HCT116 (cell line): ENCODE measurements around the gene ZBTB5. TPM values are rescaled to one million over a fixed set of nuclear protein-coding genes. Genes with fewer than 3 reads are reported as not detected.
"Not testable (repeated sequence)": the region's sequence is repeated elsewhere in the genome, so short reads cannot be mapped to it uniquely, and the experiment has no call there.

Experiments
- ATAC-seq: fragments of 200-7000 bp; cut with Tn5 transposase; 2 replicates; pipeline ENCODE4 v1.9.1; 2020; ENCODE audit warnings: mild to moderate bottlenecking, moderate library complexity
- BruUV-seq: library from RNA; stranded (reverse); fragments of 400-500 nt; replicated peaks from 2 replicates; lab custom pipeline; 2021; lab: Mats Ljungman, UMichigan
- CTCF ChIA-PET: fragments of 300-600 bp; sonication (Branson Sonifier 250); formaldehyde crosslinking; loops from one replicate; lab custom pipeline; 2021; ENCODE audit warnings: antibody characterized with exemption; lab: Charles Lee
- POLR2A ChIA-PET: fragments of 300-600, 350-600 bp; sonication (Branson Sonifier 250); formaldehyde crosslinking; loops from one replicate; lab custom pipeline; 2021; ENCODE audit warnings: antibody characterized with exemption; lab: Charles Lee
- RAD21 ChIA-PET, 2 experiments: fragments of 300-600 bp; sonication (Branson Sonifier 250); formaldehyde crosslinking; loops; one replicate each; lab custom pipeline; 2023; ENCODE audit warnings: low total read pairs in 2 of 2; ENCODE audit not compliant: uncharacterized antibody in 2 of 2, unreplicated experiment in 2 of 2, low non-redundant PET in 1 of 2; lab: Charles Lee
- DNase-seq: peaks from one replicate; pipeline ENCODE4 v3.0.0-alpha.2; 2010; ENCODE audit warnings: low read depth, low spot score
- H2AFZ ChIP-seq: fragments of 200-600 bp; shearing (Covaris generic), sonication (generic); 2 replicates; pipeline ENCODE4 v1.6.1; 2017; ENCODE audit warnings: low read depth, mixed run types, mixed read lengths, antibody characterized with exemption, low read length; ENCODE audit not compliant: poor library complexity, severe bottlenecking
- H3K27ac ChIP-seq: 2 replicates; pipeline ENCODE4 v1.5.1; 2012; ENCODE audit warnings: low read depth, low read length
- H3K27me3 ChIP-seq: fragments of 200-600 bp; sonication (generic); 2 replicates; pipeline ENCODE4 v1.6.1; 2016; ENCODE audit warnings: mixed run types, low read length, mixed read lengths; ENCODE audit not compliant: insufficient read depth
- H3K36me3 ChIP-seq, 2 experiments: fragments of 200-500 bp in 1 of 2; fragments of 200-600 bp in 1 of 2; sonication (Bioruptor generic) in 1 of 2; sonication (generic) in 1 of 2; 2 replicates each; pipeline versions ENCODE4 v1.5.1 to v1.6.1; 2014 to 2016; ENCODE audit warnings: low read length in 2 of 2, inconsistent platforms in 1 of 2, mixed read lengths in 1 of 2, mixed run types in 1 of 2; ENCODE audit not compliant: insufficient read depth in 2 of 2, control insufficient read depth in 1 of 2
- H3K4me1 ChIP-seq, 2 experiments: fragments of 200-600 bp in 1 of 2; sonication (generic) in 1 of 2; 2 replicates each; pipeline versions ENCODE4 v1.5.1 to v1.6.1; 2012 to 2017; ENCODE audit warnings: low read length in 2 of 2, inconsistent platforms in 1 of 2, mild to moderate bottlenecking in 1 of 2, mixed read lengths in 1 of 2, mixed run types in 1 of 2, moderate library complexity in 1 of 2; ENCODE audit not compliant: insufficient read depth in 2 of 2, control insufficient read depth in 1 of 2
- H3K4me2 ChIP-seq: fragments of 200-600 bp; sonication (generic); 2 replicates; pipeline ENCODE4 v1.6.1; 2017; ENCODE audit warnings: mixed run types, low read length, mixed read lengths
- H3K4me3 ChIP-seq, 2 experiments: fragments of 200-600 bp in 1 of 2; sonication (generic) in 1 of 2; replicated peaks in 1 of 2; 2 replicates each; pipeline ENCODE4 v1.5.1; 2011 to 2016; ENCODE audit warnings: low read length in 2 of 2, control low read depth in 1 of 2, low read depth in 1 of 2, mild to moderate bottlenecking in 1 of 2, mixed read lengths in 1 of 2, mixed run types in 1 of 2
- H3K79me2 ChIP-seq: fragments of 200-600 bp; sonication (generic); 2 replicates; pipeline ENCODE4 v1.6.1; 2017; ENCODE audit warnings: mild to moderate bottlenecking, mixed run types, low read length, moderate library complexity, mixed read lengths; ENCODE audit not compliant: insufficient read depth
- H3K9ac ChIP-seq: fragments of 200-600 bp; sonication (generic); 2 replicates; pipeline ENCODE4 v1.6.1; 2016; ENCODE audit warnings: low read length, mixed read lengths
- H3K9me2 ChIP-seq: fragments of 200-600 bp; sonication (generic), shearing (Covaris generic); 2 replicates; pipeline ENCODE4 v1.6.1; 2017; ENCODE audit warnings: mixed run types, mild to moderate bottlenecking, moderate library complexity; ENCODE audit not compliant: insufficient read depth
- H3K9me3 ChIP-seq, 2 experiments: fragments of 200-500 bp in 1 of 2; fragments of 200-600 bp in 1 of 2; sonication (Bioruptor generic) in 1 of 2; sonication (generic) in 1 of 2; 2 replicates each; pipeline ENCODE4 v1.6.1; 2014 to 2017; ENCODE audit warnings: low read length in 2 of 2, mixed read lengths in 2 of 2, inconsistent platforms in 1 of 2, low read depth in 1 of 2, mild to moderate bottlenecking in 1 of 2, mixed run types in 1 of 2, moderate library complexity in 1 of 2; ENCODE audit not compliant: control insufficient read depth in 1 of 2, insufficient read depth in 1 of 2
- H4K20me1 ChIP-seq: fragments of 200-600 bp; sonication (generic), shearing (Covaris generic); 2 replicates; pipeline ENCODE4 v1.6.1; 2017; ENCODE audit warnings: mixed run types, mild to moderate bottlenecking, moderate library complexity; ENCODE audit not compliant: insufficient read depth
- CEBPB ChIP-seq: IDR thresholded peaks from 2 replicates; pipeline ENCODE4 v1.6.1; 2012; ENCODE audit warnings: low read depth
- CTCF ChIP-seq, 3 experiments: fragments of 200-600 bp in 1 of 3; sonication (generic) in 1 of 3; IDR thresholded peaks in 2 of 3; conservative IDR thresholded peaks in 1 of 3; 2 replicates each; pipeline ENCODE4 v1.5.1; 2012 to 2017; ENCODE audit warnings: low read depth in 2 of 3, low read length in 2 of 3, antibody characterized with exemption in 1 of 3, borderline replicate concordance in 1 of 3, control low read depth in 1 of 3, mild to moderate bottlenecking in 1 of 3, mixed read lengths in 1 of 3, mixed run types in 1 of 3, moderate library complexity in 1 of 3; ENCODE audit not compliant: insufficient read depth in 1 of 3
- MAX ChIP-seq: IDR thresholded peaks from 2 replicates; pipeline ENCODE4 v1.6.1; 2012
- RAD21 ChIP-seq: IDR thresholded peaks from 2 replicates; pipeline ENCODE4 v1.6.1; 2012; ENCODE audit warnings: low read depth, mild to moderate bottlenecking
- SIN3A ChIP-seq: IDR thresholded peaks from 2 replicates; pipeline ENCODE4 v1.6.1; 2012; ENCODE audit warnings: low read depth
- SRF ChIP-seq: IDR thresholded peaks from 2 replicates; pipeline ENCODE4 v1.6.1; 2012; ENCODE audit warnings: low read depth
- TCF7L2 ChIP-seq: IDR thresholded peaks from 2 replicates; pipeline ENCODE4 v1.7.0; 2011; ENCODE audit warnings: borderline replicate concordance, inconsistent platforms; ENCODE audit not compliant: insufficient read depth, insufficient read length; ENCODE audit errors: extremely low read depth
- ZFX ChIP-seq: fragments of 450-650 bp; IDR thresholded peaks from 2 replicates; pipeline ENCODE4 v1.6.1; 2017
- intact Hi-C: fragments of 100-400 bp; cut with micrococcal nuclease; formaldehyde crosslinking; loops from 2 replicates; pipeline ENCODE4 v1.10.0; 2022
- total RNA-seq: library from RNA; stranded (reverse); gene quantifications from one replicate; pipeline ENCODE4 v1.2.1, GENCODE V29; 2021; ENCODE audit not compliant: unreplicated experiment

The ZBTB5 gene
- total RNA-seq, 1 experiment from 2014 or later: 22.3 TPM

- Histone ChIP-seq H3K9me2 (no peaks in the 10 kb centered on the region), H2AFZ (no peak overlapping the region), H3K27ac (no peak overlapping the region), H3K9ac (no peak overlapping the region), H4K20me1 (no peaks in the 10 kb centered on the region), H3K27me3 (no peaks in the 10 kb centered on the region), H3K4me2 (no peak overlapping the region), H3K36me3 (no peaks in the 10 kb centered on the region), H3K79me2 (no peaks in the 10 kb centered on the region), H3K4me1 (no peaks in the 10 kb centered on the region; a peak in 1 of 4 replicates), H3K9me3 (no peaks in the 10 kb centered on the region), H3K4me3 (no peak overlapping the region)
- CTCF ChIA-PET: no interaction called here
- POLR2A ChIA-PET: no interaction called here
- no TSS peak for BruUV-seq
- ATAC-seq: no peak
- RAD21 ChIA-PET: no interaction called here
- TF ChIP-seq RAD21 (no peak), TCF7L2 (no peak), CEBPB (no peak), ZFX (no peak), SIN3A (no peak), MAX (no peak), SRF (no peak), CTCF (IDR thresholded peaks at IDR 0.05 in 2 of 3, conservative IDR thresholded peaks at IDR 0.05 in 1 of 3; ENCODE audit: borderline replicate concordance in 1 of 3, insufficient read depth in 1 of 3, low read depth in 2 of 3, low read length in 2 of 3) (no peak)
- intact Hi-C loops: no loop called here
- DNase-seq: no peak
These were observed 49.7 kb upstream of the ZBTB5 start for GRCh38 chr9:37514999-37515398.

DNA sequence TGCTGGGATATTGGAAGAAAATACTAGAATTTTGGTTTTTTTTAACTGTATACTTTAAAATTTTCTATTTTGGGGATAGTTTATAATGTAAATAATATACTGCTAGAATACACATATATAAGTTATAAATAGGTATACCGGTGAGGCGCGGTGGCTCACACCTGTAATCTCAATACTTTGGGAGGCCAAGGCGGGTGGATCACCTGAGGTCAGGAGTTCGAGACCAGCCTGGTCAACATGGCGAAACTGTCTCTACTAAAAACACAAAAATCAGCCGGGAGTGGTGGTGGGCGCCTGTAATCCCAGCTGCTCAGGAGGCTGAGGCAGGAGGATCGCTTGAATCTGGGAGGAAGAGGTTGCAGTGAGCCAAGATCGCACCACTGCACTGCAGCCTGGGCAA is 49.2 kb upstream of the ZBTB5 start:
- H3K9me2 ChIP-seq, CTCF ChIA-PET, H2AFZ ChIP-seq, POLR2A ChIA-PET, H3K4me3 ChIP-seq, ATAC-seq, H3K4me1 ChIP-seq, BruUV-seq, H3K36me3 ChIP-seq, RAD21 ChIA-PET, H3K27ac ChIP-seq, H3K9ac ChIP-seq, H3K79me2 ChIP-seq, H3K4me2 ChIP-seq, intact Hi-C loops, H4K20me1 ChIP-seq, H3K27me3 ChIP-seq, DNase-seq, H3K9me3 ChIP-seq: not testable (repeated sequence)
